Peyer's patch (tissue), 4 donors: ENCODE data around the gene TGFB2.

Experiments
- POLR2A ChIP-seq, 2 donors: fragments of 450-650 bp; IDR thresholded peaks; one replicate each; pipeline ENCODE4 v1.5.1; 2017; ENCODE audit warnings: antibody characterized with exemption in 2 of 2, mild to moderate bottlenecking in 2 of 2, moderate library complexity in 2 of 2
- TF ChIP-seq, protein P1 (sequence below), 6 experiments: fragments of 450-650 bp in 4 of 6; fragments of 200-600 bp in 2 of 6; sonication (generic) in 1 of 6; IDR thresholded peaks; one replicate each; pipeline ENCODE4 v1.5.1; 2017 to 2019; ENCODE audit warnings: antibody characterized with exemption in 6 of 6, mild to moderate bottlenecking in 3 of 6, moderate library complexity in 1 of 6

GRCh38 chr1:218332416-218332815 lies 12.7 kb upstream of the TGFB2 start:
- TF ChIP-seq, protein P1, sequence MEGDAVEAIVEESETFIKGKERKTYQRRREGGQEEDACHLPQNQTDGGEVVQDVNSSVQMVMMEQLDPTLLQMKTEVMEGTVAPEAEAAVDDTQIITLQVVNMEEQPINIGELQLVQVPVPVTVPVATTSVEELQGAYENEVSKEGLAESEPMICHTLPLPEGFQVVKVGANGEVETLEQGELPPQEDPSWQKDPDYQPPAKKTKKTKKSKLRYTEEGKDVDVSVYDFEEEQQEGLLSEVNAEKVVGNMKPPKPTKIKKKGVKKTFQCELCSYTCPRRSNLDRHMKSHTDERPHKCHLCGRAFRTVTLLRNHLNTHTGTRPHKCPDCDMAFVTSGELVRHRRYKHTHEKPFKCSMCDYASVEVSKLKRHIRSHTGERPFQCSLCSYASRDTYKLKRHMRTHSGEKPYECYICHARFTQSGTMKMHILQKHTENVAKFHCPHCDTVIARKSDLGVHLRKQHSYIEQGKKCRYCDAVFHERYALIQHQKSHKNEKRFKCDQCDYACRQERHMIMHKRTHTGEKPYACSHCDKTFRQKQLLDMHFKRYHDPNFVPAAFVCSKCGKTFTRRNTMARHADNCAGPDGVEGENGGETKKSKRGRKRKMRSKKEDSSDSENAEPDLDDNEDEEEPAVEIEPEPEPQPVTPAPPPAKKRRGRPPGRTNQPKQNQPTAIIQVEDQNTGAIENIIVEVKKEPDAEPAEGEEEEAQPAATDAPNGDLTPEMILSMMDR (IDR thresholded peaks at IDR 0.05), result no peak
- TF ChIP-seq POLR2A (IDR thresholded peaks at IDR 0.05), result no peak
